H1 (cell line): ENCODE measurements around the gene SPR. TPM values are rescaled to one million over a fixed set of nuclear protein-coding genes. Genes with fewer than 3 reads are reported as not detected.
A peak's percentile ranks its signal among the peaks of the same experiment; 100 is the strongest.

Experiments used
- CTCF ChIA-PET: fragments of 300-600 bp; sonication (Branson Sonifier 250); formaldehyde crosslinking; loops from one replicate; lab custom pipeline; 2021; ENCODE audit not compliant: partially characterized antibody; lab: Charles Lee
- POLR2A ChIA-PET: fragments of 300-600 bp; sonication (Branson Sonifier 250); formaldehyde crosslinking; loops from one replicate; lab custom pipeline; 2021; ENCODE audit warnings: inconsistent platforms; ENCODE audit not compliant: partially characterized antibody; lab: Charles Lee
- DNase-seq, 2 experiments: peaks; one replicate each; pipeline versions ENCODE4 v3.0.0 to v3.0.0-alpha.2; 2010 to 2022; ENCODE audit warnings: low spot score in 2 of 2, low read depth in 1 of 2, mixed read lengths in 1 of 2
- FAIRE-seq: peaks from 2 replicates; lab custom pipeline; 2011; peaks lifted over from hg19 to GRCh38; lab: Jason Lieb, UNC
- H2AFZ ChIP-seq: 2 replicates; pipeline ENCODE4 v1.8.1; 2012; ENCODE audit warnings: low read length, inconsistent platforms
- H2AK5ac ChIP-seq: 2 replicates; pipeline ENCODE4 v1.6.1; 2013; ENCODE audit warnings: low read depth, low read length
- H2BK120ac ChIP-seq: replicated peaks from 2 replicates; pipeline ENCODE3; 2013; ENCODE audit warnings: low read depth, low read length, inconsistent platforms
- H2BK12ac ChIP-seq: 2 replicates; pipeline ENCODE4 v1.6.1; 2013; ENCODE audit warnings: low read depth, low read length
- H2BK15ac ChIP-seq: 2 replicates; pipeline ENCODE4 v1.6.1; 2013; ENCODE audit warnings: low read length
- H2BK20ac ChIP-seq: 2 replicates; pipeline ENCODE4 v1.6.1; 2013; ENCODE audit warnings: low read length
- H2BK5ac ChIP-seq: 2 replicates; pipeline ENCODE4 v1.6.1; 2013; ENCODE audit warnings: low read depth, low read length
- H3K14ac ChIP-seq: 2 replicates; pipeline ENCODE4 v1.6.1; 2013; ENCODE audit warnings: inconsistent platforms; ENCODE audit not compliant: insufficient read length
- H3K18ac ChIP-seq: 2 replicates; pipeline ENCODE4 v1.6.1; 2013; ENCODE audit warnings: low read length; ENCODE audit errors: extremely low read depth
- H3K23ac ChIP-seq: 2 replicates; pipeline ENCODE4 v1.6.1; 2013; ENCODE audit warnings: inconsistent platforms; ENCODE audit not compliant: insufficient read length
- H3K23me2 ChIP-seq: 2 replicates; pipeline ENCODE4 v1.6.1; 2013; ENCODE audit warnings: low read depth, low read length
- H3K27ac ChIP-seq: 2 replicates; pipeline ENCODE4 v1.6.1; 2011; ENCODE audit warnings: low read depth, low read length, inconsistent platforms
- H3K27me3 ChIP-seq, 4 experiments: replicated peaks in 1 of 4; 1 replicate in 1 of 4; 2 replicates in 3 of 4; pipeline versions ENCODE4 v1.6.1 to v1.8.1; 2011 to 2013; ENCODE audit warnings: low read length in 3 of 4, mild to moderate bottlenecking in 3 of 4, inconsistent platforms in 2 of 4, mixed read lengths in 2 of 4, moderate library complexity in 1 of 4; ENCODE audit not compliant: control insufficient read depth in 3 of 4, insufficient read depth in 3 of 4; ENCODE audit errors: extremely low read depth in 1 of 4
- H3K36me3 ChIP-seq, 4 experiments: 2 replicates each; pipeline versions ENCODE4 v1.6.1 to v1.8.1; 2011 to 2013; ENCODE audit warnings: mild to moderate bottlenecking in 4 of 4, low read length in 3 of 4, moderate library complexity in 2 of 4, control low read depth in 1 of 4, inconsistent platforms in 1 of 4; ENCODE audit not compliant: insufficient read depth in 4 of 4, control insufficient read depth in 2 of 4
- H3K4ac ChIP-seq: replicated peaks from 2 replicates; pipeline ENCODE3; 2013; ENCODE audit warnings: low read length, low read depth, mixed read lengths, inconsistent platforms; ENCODE audit not compliant: insufficient read length
- H3K4me1 ChIP-seq, 4 experiments: replicated peaks in 1 of 4; 1 replicate in 1 of 4; 2 replicates in 3 of 4; pipeline versions ENCODE4 v1.6.1 to v1.8.1; 2011 to 2013; ENCODE audit warnings: low read length in 3 of 4, inconsistent platforms in 2 of 4, mixed read lengths in 1 of 4; ENCODE audit not compliant: insufficient read depth in 4 of 4, control insufficient read depth in 3 of 4
- H3K4me2 ChIP-seq, 2 experiments: 2 replicates each; pipeline versions ENCODE4 v1.6.1 to v1.8.1; 2011 to 2013; ENCODE audit warnings: low read depth in 2 of 2, low read length in 2 of 2, control low read depth in 1 of 2, inconsistent platforms in 1 of 2, mild to moderate bottlenecking in 1 of 2; ENCODE audit not compliant: insufficient read depth in 1 of 2
- H3K4me3 ChIP-seq, 4 experiments: fragments of 200-600, 300-600 bp in 1 of 4; sonication (generic), shearing (Covaris generic), sonication (Bioruptor Twin) in 1 of 4; 2 replicates each; pipeline versions ENCODE4 v1.5.1 to v1.8.1; 2011 to 2016; ENCODE audit warnings: low read length in 4 of 4, low read depth in 3 of 4, control low read depth in 2 of 4, inconsistent platforms in 2 of 4, mild to moderate bottlenecking in 2 of 4, mixed read lengths in 1 of 4, moderate library complexity in 1 of 4; ENCODE audit not compliant: insufficient read depth in 2 of 4; ENCODE audit errors: extremely low read depth in 1 of 4
- H3K56ac ChIP-seq: replicated peaks from 2 replicates; pipeline ENCODE3; 2013; ENCODE audit warnings: low read depth, mild to moderate bottlenecking, mixed read lengths, low read length, inconsistent platforms; ENCODE audit not compliant: insufficient read length
- H3K79me1 ChIP-seq: 2 replicates; pipeline ENCODE4 v1.6.1; 2013; ENCODE audit warnings: low read depth, low read length, control low read depth
- H3K79me2 ChIP-seq, 2 experiments: 2 replicates each; pipeline versions ENCODE4 v1.6.1 to v1.8.1; 2012 to 2013; ENCODE audit warnings: low read length in 2 of 2, mild to moderate bottlenecking in 2 of 2, inconsistent platforms in 1 of 2; ENCODE audit not compliant: insufficient read depth in 2 of 2, control insufficient read depth in 1 of 2
- H3K9ac ChIP-seq, 4 experiments: replicated peaks in 1 of 4; 1 replicate in 1 of 4; 2 replicates in 3 of 4; pipeline versions ENCODE4 v1.6.1 to v1.8.1; 2011 to 2013; ENCODE audit warnings: low read depth in 3 of 4, low read length in 3 of 4, control low read depth in 2 of 4, mild to moderate bottlenecking in 2 of 4, moderate library complexity in 2 of 4, inconsistent platforms in 1 of 4; ENCODE audit errors: extremely low read depth in 1 of 4
- H3K9me3 ChIP-seq, 2 experiments: 2 replicates each; pipeline versions ENCODE4 v1.6.1 to v1.8.1; 2012 to 2013; ENCODE audit warnings: mild to moderate bottlenecking in 2 of 2, moderate library complexity in 2 of 2, control low read depth in 1 of 2, inconsistent platforms in 1 of 2, low read depth in 1 of 2, low read length in 1 of 2, mixed read lengths in 1 of 2; ENCODE audit not compliant: insufficient read depth in 2 of 2
- H4K20me1 ChIP-seq, 2 experiments: replicated peaks in 1 of 2; 2 replicates each; pipeline versions ENCODE3 to v1.8.1; 2011 to 2013; ENCODE audit warnings: inconsistent platforms in 2 of 2, low read length in 2 of 2, mild to moderate bottlenecking in 1 of 2; ENCODE audit not compliant: insufficient read depth in 2 of 2, control insufficient read depth in 1 of 2
- H4K5ac ChIP-seq: 2 replicates; pipeline ENCODE4 v1.6.1; 2013; ENCODE audit warnings: low read length, low read depth, mixed read lengths, inconsistent platforms; ENCODE audit not compliant: insufficient read length
- H4K8ac ChIP-seq: 2 replicates; pipeline ENCODE4 v1.8.0; 2013; ENCODE audit warnings: mild to moderate bottlenecking, moderate library complexity, low read length, inconsistent platforms; ENCODE audit not compliant: insufficient read depth; ENCODE audit errors: extremely low read depth
- H4K91ac ChIP-seq: replicated peaks from 2 replicates; pipeline ENCODE3; 2013; ENCODE audit warnings: low read length, mixed read lengths, inconsistent platforms; ENCODE audit not compliant: insufficient read length
- ASH2L ChIP-seq: fragments of 200-600, 300-600 bp; sonication (generic); IDR thresholded peaks from one replicate; pipeline ENCODE4 v1.7.1; 2017; ENCODE audit warnings: low read length
- BCL11A ChIP-seq, 2 experiments: IDR thresholded peaks; one replicate each; pipeline ENCODE4 v1.6.1; 2011; ENCODE audit warnings: low read depth in 2 of 2, low read length in 2 of 2, mild to moderate bottlenecking in 2 of 2
- CHD2 ChIP-seq: IDR thresholded peaks from 2 replicates; pipeline ENCODE4 v1.6.1; 2012; ENCODE audit warnings: low read length, improper control_type of control experiment
- EP300 ChIP-seq, 2 experiments: IDR thresholded peaks; 1 replicate in 1 of 2; 2 replicates in 1 of 2; pipeline ENCODE4 v1.6.1; 2011 to 2012; ENCODE audit warnings: low read depth in 2 of 2, low read length in 2 of 2, mild to moderate bottlenecking in 2 of 2, borderline replicate concordance in 1 of 2, inconsistent platforms in 1 of 2, moderate library complexity in 1 of 2
- KDM1A ChIP-seq: fragments of 200-600, 300-600 bp; sonication (generic); IDR thresholded peaks from 2 replicates; pipeline ENCODE4 v1.7.1; 2016; ENCODE audit warnings: mild to moderate bottlenecking, low read length, borderline replicate concordance
- KDM4A ChIP-seq: IDR thresholded peaks from one replicate; pipeline ENCODE4 v1.7.1; 2012; ENCODE audit warnings: low read depth, mild to moderate bottlenecking, moderate library complexity, low read length, inconsistent platforms; ENCODE audit not compliant: severe bottlenecking
- SAP30 ChIP-seq: fragments of 300-600 bp; sonication (generic); IDR thresholded peaks from 2 replicates; pipeline ENCODE4 v1.7.1; 2012; ENCODE audit warnings: low read length, moderate library complexity, mild to moderate bottlenecking, inconsistent platforms; ENCODE audit not compliant: insufficient read depth, insufficient replicate concordance
- SP1 ChIP-seq: IDR thresholded peaks from 2 replicates; pipeline ENCODE4 v1.6.1; 2011; ENCODE audit warnings: low read depth, low read length
- TAF7 ChIP-seq: optimal IDR thresholded peaks from 2 replicates; pipeline ENCODE3; 2011; ENCODE audit warnings: low read depth, mild to moderate bottlenecking, inconsistent platforms, low read length, moderate library complexity, borderline replicate concordance
- ZNF274 ChIP-seq: IDR thresholded peaks from 2 replicates; pipeline ENCODE4 v1.7.0; 2012; ENCODE audit warnings: low read length, borderline replicate concordance; ENCODE audit errors: extremely low read depth
- WGBS, 2 experiments: shearing (Covaris generic) in 1 of 2; methylation state at CpG; one replicate each; pipeline versions ENCODE4 v1.1.6 to v1.1.7; 2013 to 2015; ENCODE audit warnings: low lambda C conversion rate in 2 of 2, mixed read lengths in 2 of 2, inconsistent platforms in 1 of 2, low coverage in 1 of 2, missing lambda C conversion rate in 1 of 2; ENCODE audit not compliant: insufficient replicate concordance in 2 of 2, insufficient coverage in 1 of 2, insufficient read length in 1 of 2; ENCODE audit errors: extremely low coverage in 1 of 2, missing lambda C conversion rate in 1 of 2; 5-methylcytosine and 5-hydroxymethylcytosine counted together
- polyA plus RNA-seq, 7 experiments: library from polyadenylated mRNA; depleted of rRNA in 3 of 7; stranded (reverse) in 5 of 7; unstranded in 2 of 7; fragments of >200 nt in 5 of 7; fragments of 200-250 nt in 2 of 7; gene quantifications; 1 replicate in 5 of 7; 2 replicates in 1 of 7; 4 replicates in 1 of 7; pipeline versions ENCODE4 v1.2.1 to v1.2.3, GENCODE V29; 2011 to 2013; ENCODE audit warnings: missing spikeins in 2 of 7, mixed read lengths in 2 of 7
- total RNA-seq: library from RNA; stranded (reverse); fragmentation: NEBNext Ultra II Directional; extraction: Animal tissue kit (Norgen Biotek cat#: 25700); gene quantifications from 2 replicates; pipeline ENCODE4 v1.2.1, GENCODE V29; 2021
- TF ChIP-seq, protein P1 (sequence below): IDR thresholded peaks from 2 replicates; pipeline ENCODE4 v1.6.1; 2012; ENCODE audit warnings: low read length, inconsistent platforms

SPR gene
- total and polyA plus RNA-seq, 2 of the 8 experiments (the other 6 are each of a cell fraction or from before 2014, with no cell fraction given), result 4.5 to 11.5 TPM

DNA sequence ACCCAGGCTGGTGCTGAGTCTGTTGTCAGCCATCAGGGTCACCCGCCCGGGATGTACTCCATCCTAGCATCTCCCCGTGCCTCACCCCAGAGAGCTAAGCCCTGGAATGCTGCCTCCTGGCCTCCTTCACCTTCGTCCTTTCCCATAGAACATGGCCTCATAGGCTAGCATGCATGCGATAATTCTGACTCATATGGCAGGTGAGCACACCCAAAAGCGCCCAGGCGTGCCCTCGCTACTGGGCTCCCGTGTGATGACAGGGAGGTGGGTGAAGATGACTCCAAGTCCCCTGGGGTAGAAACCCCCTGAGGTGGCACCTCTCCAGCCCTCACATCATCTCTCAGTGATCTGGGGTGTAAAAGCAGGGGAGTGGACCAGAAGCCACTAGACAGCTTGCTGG lies 7.3 kb downstream of the SPR start:
- H2BK120ac ChIP-seq, result peak overlapping the region; percentile 57
- H3K4me2 ChIP-seq, result 0 out of 4 replicates have a peak overlapping the region, but pooled peaks of 1 of the 2 experiments have one; percentile 22
- no peak overlapping the region for H2AFZ ChIP-seq
- TF ChIP-seq, protein P1, sequence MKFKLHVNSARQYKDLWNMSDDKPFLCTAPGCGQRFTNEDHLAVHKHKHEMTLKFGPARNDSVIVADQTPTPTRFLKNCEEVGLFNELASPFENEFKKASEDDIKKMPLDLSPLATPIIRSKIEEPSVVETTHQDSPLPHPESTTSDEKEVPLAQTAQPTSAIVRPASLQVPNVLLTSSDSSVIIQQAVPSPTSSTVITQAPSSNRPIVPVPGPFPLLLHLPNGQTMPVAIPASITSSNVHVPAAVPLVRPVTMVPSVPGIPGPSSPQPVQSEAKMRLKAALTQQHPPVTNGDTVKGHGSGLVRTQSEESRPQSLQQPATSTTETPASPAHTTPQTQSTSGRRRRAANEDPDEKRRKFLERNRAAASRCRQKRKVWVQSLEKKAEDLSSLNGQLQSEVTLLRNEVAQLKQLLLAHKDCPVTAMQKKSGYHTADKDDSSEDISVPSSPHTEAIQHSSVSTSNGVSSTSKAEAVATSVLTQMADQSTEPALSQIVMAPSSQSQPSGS, result no peak
- TF ChIP-seq ASH2L (no peak), TAF7 (no peak), KDM1A (no peak), SP1 (no peak), CHD2 (no peak), KDM4A (no peak), EP300 (IDR thresholded peaks at IDR 0.05; ENCODE audit: borderline replicate concordance in 1 of 2, low read depth in 2 of 2, low read length in 2 of 2) (no peak), ZNF274 (no peak), SAP30 (no peak), BCL11A (IDR thresholded peaks at IDR 0.05; ENCODE audit: low read depth in 2 of 2, low read length in 2 of 2) (no peak)

More for the DNA sequence above, 7.3 kb downstream of the SPR start:
- 86% methylated on average over 9 of the region's 9 CpGs; no CpG with 5 or more reads in 1 of the 2 experiments for WGBS, 2 experiments
- Histone ChIP-seq H2BK12ac (peak overlapping the region; percentile 97; the same call in 1 of the 2 replicates), H3K23me2 (no peaks in the 10 kb centered on the region; the same call in 1 of the 2 replicates), H3K9ac (no peak overlapping the region), H4K91ac (peak overlapping the region; percentile 95), H3K27me3 (peaks cover 0 to 37% (median 31%) of the 10 kb centered on the region in 4 experiments; a peak in 6 of 7 replicates), H3K4me1 (peaks cover 5 to 9% (median 7%) of the 10 kb centered on the region in 4 experiments), H4K5ac (no peak overlapping the region), H3K23ac (no peak overlapping the region), H4K20me1 (no peaks in the 10 kb centered on the region), H3K79me1 (no peaks in the 10 kb centered on the region), H3K36me3 (no peaks in the 10 kb centered on the region), H2BK20ac (peak overlapping the region; percentile 66; the same call in 1 of the 2 replicates), H3K56ac (no peak overlapping the region), H4K8ac (no peak overlapping the region), H3K18ac (peak overlapping the region; percentile 89; the same call in 1 of the 2 replicates), H2BK15ac (0 out of 2 replicates have a peak overlapping the region, but pooled peaks have one; percentile 65), H3K14ac (no peak overlapping the region), H3K4ac (peak overlapping the region; percentile 46), H2BK5ac (peak overlapping the region; percentile 0; the same call in 1 of the 2 replicates), H3K9me3 (no peaks in the 10 kb centered on the region), H3K79me2 (no peaks in the 10 kb centered on the region), H3K27ac (no peak overlapping the region), H3K4me3 (no peak overlapping the region), H2AK5ac (no peak overlapping the region; the same call in 1 of the 2 replicates)
- DNase-seq, result no peak
- FAIRE-seq, result no peak
- ChIA-PET CTCF (interaction anchor here (0.5 to 19.1 kb wide), 33 partner anchors 8 to 368 kb away, joined by 3 to 497 read pairs (median 7); partner anchors contain the start of gene EMX1), POLR2A (interaction anchor here (0.8 to 1.3 kb wide), 4 partner anchors 15 to 40 kb away, joined by 3 to 5 read pairs (median 4); no protein-coding TSS in a partner anchor)
